ENCODE measurements around the gene PNLIPRP3.
A peak's percentile ranks its signal among the peaks of the same experiment; 100 is the strongest.

DNA sequence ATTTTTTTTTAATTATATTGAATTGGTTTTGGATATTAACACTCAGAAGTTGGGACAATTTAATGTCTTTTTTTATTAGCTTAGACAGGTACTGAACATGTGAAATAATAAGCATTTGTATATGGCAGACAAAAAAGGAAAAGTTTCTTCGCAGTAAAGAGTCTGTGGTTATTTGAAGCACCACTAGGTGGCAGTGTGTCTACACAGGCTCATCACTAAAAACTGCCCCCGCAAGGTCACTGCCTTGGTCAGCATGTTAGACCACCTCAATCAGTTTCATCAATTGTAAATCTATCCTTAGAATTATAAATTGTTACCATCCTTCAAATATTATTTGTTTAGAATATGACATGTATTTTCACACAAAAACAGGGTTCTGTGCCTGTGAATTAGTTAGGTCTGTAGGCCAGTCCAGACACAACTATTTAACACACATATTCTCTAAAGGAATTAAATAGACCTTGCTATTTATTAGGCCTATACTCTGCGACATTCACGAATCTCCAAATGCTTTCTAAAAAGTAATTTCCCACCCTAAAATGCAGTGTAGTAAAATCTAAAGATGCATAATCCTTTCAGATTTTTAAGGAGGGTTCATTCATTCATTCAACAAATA lies 17.0 kb downstream of the PNLIPRP3 start:
- TF ChIP-seq, protein P1, sequence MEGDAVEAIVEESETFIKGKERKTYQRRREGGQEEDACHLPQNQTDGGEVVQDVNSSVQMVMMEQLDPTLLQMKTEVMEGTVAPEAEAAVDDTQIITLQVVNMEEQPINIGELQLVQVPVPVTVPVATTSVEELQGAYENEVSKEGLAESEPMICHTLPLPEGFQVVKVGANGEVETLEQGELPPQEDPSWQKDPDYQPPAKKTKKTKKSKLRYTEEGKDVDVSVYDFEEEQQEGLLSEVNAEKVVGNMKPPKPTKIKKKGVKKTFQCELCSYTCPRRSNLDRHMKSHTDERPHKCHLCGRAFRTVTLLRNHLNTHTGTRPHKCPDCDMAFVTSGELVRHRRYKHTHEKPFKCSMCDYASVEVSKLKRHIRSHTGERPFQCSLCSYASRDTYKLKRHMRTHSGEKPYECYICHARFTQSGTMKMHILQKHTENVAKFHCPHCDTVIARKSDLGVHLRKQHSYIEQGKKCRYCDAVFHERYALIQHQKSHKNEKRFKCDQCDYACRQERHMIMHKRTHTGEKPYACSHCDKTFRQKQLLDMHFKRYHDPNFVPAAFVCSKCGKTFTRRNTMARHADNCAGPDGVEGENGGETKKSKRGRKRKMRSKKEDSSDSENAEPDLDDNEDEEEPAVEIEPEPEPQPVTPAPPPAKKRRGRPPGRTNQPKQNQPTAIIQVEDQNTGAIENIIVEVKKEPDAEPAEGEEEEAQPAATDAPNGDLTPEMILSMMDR (IDR thresholded peaks at IDR 0.05; ENCODE audit: poor library complexity): peak; percentile 89
- TF ChIP-seq EZH2 (IDR thresholded peaks at IDR 0.05; ENCODE audit: borderline replicate concordance): no peak
